Astrocyte of the spinal cord (primary cell): Measurements from ENCODE around the gene RUFY3.

ENCODE experiments used
- DNase-seq: peaks from one replicate; pipeline ENCODE4 v3.0.0; 2011; ENCODE audit warnings: low read depth, low spot score
- H3K4me3 ChIP-seq: 2 replicates; pipeline ENCODE4 v1.5.1; 2011; ENCODE audit warnings: low read depth, mild to moderate bottlenecking, low read length, moderate library complexity
- in situ Hi-C: cut with HindIII; loops from 2 replicates; pipeline ENCODE4 v1.10.0; 2017; ENCODE audit warnings: low sequenced_read_pairs
- TF ChIP-seq, protein P1 (sequence below): IDR thresholded peaks from 2 replicates; pipeline ENCODE4 v1.5.1; 2012; ENCODE audit warnings: low read depth, mild to moderate bottlenecking, low read length, inconsistent platforms

RUFY3 gene

DNA sequence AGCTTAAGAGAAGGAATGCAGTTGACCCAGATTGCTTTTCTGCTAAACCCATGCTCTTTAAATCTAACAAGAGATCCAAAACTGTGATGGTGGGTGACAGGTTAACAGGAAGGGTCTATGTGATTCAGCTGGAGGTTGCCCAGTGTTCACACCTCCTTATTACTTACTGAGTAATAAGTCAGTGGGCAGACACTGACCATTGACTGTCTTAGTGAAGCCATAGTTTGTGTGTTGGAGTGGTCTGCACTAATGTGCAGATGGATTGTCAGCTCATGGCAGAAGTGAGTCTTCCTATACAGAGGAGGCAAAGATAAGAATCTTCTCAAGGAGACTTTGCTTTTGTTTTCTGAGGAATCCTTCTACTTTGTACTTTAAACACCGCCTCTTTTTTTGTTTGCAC, 15.2 kb upstream of the RUFY3 start:
- H3K4me3 ChIP-seq: peak overlapping the region; percentile 64
- DNase-seq: no peak
- TF ChIP-seq, protein P1, sequence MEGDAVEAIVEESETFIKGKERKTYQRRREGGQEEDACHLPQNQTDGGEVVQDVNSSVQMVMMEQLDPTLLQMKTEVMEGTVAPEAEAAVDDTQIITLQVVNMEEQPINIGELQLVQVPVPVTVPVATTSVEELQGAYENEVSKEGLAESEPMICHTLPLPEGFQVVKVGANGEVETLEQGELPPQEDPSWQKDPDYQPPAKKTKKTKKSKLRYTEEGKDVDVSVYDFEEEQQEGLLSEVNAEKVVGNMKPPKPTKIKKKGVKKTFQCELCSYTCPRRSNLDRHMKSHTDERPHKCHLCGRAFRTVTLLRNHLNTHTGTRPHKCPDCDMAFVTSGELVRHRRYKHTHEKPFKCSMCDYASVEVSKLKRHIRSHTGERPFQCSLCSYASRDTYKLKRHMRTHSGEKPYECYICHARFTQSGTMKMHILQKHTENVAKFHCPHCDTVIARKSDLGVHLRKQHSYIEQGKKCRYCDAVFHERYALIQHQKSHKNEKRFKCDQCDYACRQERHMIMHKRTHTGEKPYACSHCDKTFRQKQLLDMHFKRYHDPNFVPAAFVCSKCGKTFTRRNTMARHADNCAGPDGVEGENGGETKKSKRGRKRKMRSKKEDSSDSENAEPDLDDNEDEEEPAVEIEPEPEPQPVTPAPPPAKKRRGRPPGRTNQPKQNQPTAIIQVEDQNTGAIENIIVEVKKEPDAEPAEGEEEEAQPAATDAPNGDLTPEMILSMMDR: no peak
- in situ Hi-C loops: no loop called here

DNA sequence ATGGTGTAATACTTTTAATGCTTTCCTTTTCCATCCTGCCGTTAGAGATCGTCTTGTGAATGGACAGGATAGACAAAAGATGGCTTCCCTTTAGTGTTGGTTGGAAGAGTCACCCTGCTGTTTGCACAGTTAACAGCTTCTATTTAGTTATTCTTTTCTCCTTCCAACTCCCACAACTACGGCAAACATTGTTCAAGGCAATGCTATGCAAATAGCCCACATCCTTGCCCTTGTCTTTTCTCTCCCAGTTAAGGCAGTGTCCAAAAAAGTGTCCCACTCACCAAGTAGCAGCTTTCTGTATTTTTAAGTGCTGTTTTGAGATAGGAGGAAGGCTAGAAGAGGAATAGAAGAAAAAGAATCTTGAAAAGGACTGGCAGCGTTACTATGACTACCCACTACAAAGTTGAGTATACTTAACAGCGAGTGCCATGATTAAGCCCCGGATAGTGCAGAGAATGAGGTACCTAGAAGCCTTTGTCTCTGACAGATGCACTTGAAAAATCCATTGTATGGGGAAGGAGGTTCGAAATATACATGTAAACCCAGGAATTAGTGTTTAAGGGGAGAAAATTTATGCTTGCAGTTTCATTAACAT, 12.1 kb upstream of the RUFY3 start:
- in situ Hi-C loops: no loop called here
- TF ChIP-seq, protein P1: no peak
- no peak overlapping the region for H3K4me3 ChIP-seq
- peak; percentile 59 for DNase-seq

DNA sequence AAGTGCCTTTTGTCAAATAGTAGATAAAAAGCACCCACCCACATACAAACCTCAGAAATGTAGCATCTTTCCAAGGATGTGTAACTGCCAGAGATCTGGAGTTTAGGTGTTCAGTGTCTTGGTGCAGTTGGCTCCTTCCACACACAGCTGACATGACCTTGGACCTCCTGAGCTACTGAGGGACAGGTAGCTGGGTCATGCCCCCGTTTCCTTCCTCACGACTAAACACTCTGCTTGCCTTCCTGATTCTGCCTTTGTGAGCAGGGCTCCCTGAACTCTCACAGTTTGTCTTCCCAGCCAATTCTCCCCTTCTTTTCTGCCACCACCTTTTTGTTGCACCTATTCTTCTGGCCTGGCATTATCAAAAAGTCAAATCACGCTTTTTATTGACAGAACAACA, 10.2 kb upstream of the RUFY3 start:
- no peak overlapping the region for H3K4me3 ChIP-seq
- in situ Hi-C loops: no loop called here
- TF ChIP-seq, protein P1: no peak
- DNase-seq: no peak

DNA sequence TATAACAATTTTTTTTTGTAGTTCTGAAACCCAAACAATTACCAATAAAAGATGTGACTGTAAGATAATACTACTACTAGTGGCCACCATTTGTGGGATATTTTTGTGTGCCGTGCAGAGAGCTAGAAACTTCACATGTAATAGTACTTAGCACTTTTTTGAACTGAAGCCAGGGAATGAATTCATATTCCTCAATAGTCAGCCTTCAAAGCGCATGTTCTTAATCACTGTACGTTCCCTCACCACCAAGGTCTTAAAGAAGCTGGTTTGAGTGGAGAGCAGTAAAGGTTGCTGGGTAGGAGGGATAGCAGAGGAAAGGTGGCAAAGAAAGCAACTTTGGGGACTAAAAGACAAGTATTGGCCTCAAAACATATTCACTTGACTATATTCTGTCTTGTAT, 9.6 kb upstream of the RUFY3 start:
- H3K4me3 ChIP-seq: no peak overlapping the region
- in situ Hi-C loops: no loop called here
- DNase-seq: no peak
- TF ChIP-seq, protein P1: no peak

DNA sequence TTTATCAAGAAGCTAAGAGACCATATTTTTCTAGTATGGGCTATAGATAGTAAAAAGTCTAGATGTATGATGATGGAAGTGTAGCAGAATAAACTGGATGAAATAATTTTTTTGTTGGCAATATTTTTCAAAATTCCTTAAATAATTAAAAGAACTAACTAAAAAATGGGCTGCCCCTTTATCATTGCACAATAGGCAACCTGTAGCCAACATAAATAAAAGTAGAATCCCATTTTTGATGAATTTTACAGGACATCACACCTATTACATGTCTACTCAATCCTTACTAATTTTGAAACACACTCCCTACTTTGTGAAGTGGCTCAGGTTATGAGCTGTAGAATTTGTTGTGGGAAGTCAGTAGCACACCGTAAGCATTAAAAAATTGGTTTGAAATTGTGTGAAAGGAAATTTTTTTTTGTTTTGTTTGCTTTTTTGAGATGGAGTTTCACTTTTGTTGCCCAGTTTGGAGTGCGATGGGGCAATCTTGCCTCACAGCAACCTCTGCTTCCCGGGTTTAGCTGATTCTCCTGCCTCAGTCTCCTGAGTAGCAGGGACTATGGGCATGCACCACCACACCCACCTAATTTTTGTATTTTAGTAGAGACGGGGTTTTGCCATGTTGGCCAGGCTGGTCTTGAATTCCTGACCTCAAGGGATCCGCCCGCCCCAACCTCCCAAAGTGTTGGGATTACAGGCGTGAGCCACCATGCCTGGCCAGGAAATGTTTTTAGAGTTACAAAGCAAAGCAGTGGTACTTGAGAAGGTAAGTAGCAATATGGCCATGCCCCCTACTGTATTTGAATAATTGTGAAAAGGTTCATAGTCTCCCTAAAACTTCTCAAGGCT, 8.9 kb upstream of the RUFY3 start:
- no peak for DNase-seq
- TF ChIP-seq, protein P1: no peak
- in situ Hi-C loops: no loop called here
- no peak overlapping the region for H3K4me3 ChIP-seq

DNA sequence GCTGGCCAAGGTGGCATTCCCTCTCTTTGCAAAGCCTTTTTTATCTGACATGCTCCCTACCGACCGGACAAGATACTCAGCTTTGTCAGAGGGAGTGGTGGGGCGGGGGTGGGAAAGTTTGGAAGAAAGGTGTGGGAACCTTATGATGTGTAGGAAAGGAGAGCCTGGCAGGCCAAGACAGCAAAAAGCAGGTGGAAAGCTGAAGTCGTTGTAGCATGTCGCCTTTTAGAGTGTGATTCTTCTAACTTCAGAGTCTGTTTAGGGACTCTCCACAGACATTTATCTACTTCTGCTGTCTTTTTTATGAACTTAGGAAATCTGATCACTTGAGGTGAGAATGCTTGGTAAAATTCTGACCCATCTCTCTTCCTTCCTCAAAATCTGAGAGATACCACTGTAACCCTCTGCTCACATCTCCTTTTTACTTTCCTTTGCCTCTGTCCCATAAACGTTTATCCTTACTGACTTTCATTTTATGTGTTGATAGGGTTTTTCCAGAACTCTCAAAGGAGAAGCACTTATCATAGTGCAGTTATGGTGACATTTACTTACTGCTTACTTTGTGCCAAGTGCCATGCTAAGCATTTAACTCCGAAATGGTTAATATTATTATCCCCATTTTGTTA, 8.2 kb upstream of the RUFY3 start:
- H3K4me3 ChIP-seq: no peak overlapping the region
- TF ChIP-seq, protein P1: no peak
- no peak for DNase-seq
- in situ Hi-C loops: no loop called here
